OCI-LY1 (cell line): ENCODE results near the gene TMEM161A.

Experiments used
- EZH2 ChIP-seq: fragments of 200-600 bp; sonication (generic), shearing (Covaris generic); IDR thresholded peaks from 2 replicates; pipeline ENCODE4 v1.8.0; 2017; ENCODE audit warnings: borderline replicate concordance, mixed run types, mild to moderate bottlenecking, antibody characterized with exemption, low read length, moderate library complexity, mixed read lengths
- TF ChIP-seq, protein P1 (sequence below): fragments of 200-600 bp; sonication (generic), shearing (Covaris generic); IDR thresholded peaks from 2 replicates; pipeline ENCODE4 v1.5.1; 2017; ENCODE audit warnings: mild to moderate bottlenecking, antibody characterized with exemption, low read length, moderate library complexity, mixed read lengths

DNA sequence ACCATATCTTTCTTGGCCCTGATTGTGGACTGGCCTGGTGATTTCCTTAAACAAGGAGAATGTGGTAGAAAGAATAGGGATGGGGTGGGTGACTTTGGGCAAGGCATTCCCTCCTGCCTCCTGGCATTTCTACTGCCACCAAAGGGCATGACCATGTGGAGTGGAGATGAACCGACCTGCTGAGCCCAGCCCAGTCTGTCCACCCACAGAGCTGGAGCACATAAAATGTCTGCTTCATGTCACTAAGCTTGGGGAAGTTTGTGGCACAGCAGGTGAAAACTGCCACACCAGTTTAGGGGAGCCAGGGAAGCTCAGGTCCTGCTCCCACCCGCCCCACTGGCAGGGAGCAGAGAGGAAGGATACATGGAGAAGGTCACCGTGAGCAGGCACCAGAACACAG is 6.3 kb downstream of the TMEM161A start:
- TF ChIP-seq EZH2 = no peak
- TF ChIP-seq, protein P1, sequence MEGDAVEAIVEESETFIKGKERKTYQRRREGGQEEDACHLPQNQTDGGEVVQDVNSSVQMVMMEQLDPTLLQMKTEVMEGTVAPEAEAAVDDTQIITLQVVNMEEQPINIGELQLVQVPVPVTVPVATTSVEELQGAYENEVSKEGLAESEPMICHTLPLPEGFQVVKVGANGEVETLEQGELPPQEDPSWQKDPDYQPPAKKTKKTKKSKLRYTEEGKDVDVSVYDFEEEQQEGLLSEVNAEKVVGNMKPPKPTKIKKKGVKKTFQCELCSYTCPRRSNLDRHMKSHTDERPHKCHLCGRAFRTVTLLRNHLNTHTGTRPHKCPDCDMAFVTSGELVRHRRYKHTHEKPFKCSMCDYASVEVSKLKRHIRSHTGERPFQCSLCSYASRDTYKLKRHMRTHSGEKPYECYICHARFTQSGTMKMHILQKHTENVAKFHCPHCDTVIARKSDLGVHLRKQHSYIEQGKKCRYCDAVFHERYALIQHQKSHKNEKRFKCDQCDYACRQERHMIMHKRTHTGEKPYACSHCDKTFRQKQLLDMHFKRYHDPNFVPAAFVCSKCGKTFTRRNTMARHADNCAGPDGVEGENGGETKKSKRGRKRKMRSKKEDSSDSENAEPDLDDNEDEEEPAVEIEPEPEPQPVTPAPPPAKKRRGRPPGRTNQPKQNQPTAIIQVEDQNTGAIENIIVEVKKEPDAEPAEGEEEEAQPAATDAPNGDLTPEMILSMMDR = no peak
